GM19468 (cell line): Measurements from ENCODE around the gene CFAP58.

ENCODE experiments used
- ATAC-seq: cut with Tn5 transposase; IDR thresholded peaks from one replicate; pipeline ENCODE4 v1.9.1; 2021; ENCODE audit warnings: mild to moderate bottlenecking, moderate library complexity, moderate number of reproducible peaks; ENCODE audit not compliant: unreplicated experiment; ENCODE audit errors: extremely low read depth

The CFAP58 gene

DNA sequence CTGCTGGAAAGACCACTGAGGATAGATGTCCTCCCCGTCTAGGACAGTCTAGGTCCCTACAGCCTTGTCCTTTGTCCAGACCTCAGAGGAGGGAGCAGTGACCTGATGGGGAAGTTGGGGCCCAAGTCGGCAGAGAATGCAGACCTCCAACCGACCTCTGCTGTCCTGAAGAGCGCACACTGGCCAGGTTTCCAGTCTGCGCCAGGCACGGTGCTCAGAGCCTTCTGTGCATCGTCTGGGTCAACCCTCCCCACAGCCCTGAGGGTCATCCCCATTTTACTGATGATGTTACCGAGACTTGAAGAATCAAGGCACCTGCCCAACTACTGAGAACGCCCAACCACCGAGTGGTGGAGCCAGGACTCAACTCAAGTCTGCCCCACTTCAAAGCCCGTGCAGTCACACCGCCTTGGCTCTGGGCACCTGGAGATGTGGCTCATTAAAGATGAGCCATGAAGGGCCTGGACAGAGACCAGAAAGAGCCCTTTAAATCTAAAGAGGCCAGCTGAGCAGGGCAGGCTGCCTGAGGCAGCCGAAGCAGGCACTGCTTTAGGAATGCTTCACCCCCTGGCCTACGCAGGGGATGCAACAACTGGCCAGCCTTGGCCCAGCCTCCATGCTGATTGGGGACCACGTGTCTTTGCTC, 19.8 kb upstream of the CFAP58 start:
- ATAC-seq: no peak

- ATAC-seq: no peak
Observed at GRCh38 chr10:104334561-104334960, 19.1 kb upstream of the CFAP58 start.

- no peak for ATAC-seq
Observed at GRCh38 chr10:104334965-104335650, 18.5 kb upstream of the CFAP58 start.

- no peak for ATAC-seq
Observed at GRCh38 chr10:104336821-104337467, 16.7 kb upstream of the CFAP58 start.

DNA sequence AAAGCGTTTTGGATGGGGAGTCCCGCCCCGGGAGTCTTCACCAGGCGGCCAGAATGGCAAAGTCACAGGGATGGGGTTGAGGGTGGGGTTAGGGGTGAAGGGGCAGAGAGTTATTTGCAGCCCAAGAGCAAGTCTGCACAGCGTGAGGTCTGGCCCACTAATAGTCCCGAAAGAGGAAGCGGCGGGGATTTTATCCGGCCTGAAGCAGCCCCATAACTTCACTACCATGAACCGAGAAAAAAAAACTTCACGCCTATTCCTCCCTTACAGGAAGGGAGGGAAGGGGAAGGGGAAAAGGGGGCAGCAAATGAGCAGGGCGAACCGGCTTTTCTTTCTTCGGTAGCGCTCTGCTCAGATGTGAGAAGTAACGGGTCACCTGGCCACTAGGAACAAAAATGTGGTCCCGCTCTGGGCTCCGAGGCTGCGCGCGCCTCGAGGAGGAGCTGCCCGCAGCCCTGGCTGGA, 16.1 kb upstream of the CFAP58 start:
- peak; percentile 15 for ATAC-seq

GRCh38 chr10:104337985-104338735, 15.5 kb upstream of the CFAP58 start, which contains the start of gene ITPRIP:
Gene ITPRIP (minus strand): TSS chr10:104338465. CDS start chr10:104316051, 22,414 bp downstream.
- peak; percentile 37 for ATAC-seq

GRCh38 chr10:104339469-104340110, 14.0 kb upstream of the CFAP58 start:
- ATAC-seq: no peak

DNA sequence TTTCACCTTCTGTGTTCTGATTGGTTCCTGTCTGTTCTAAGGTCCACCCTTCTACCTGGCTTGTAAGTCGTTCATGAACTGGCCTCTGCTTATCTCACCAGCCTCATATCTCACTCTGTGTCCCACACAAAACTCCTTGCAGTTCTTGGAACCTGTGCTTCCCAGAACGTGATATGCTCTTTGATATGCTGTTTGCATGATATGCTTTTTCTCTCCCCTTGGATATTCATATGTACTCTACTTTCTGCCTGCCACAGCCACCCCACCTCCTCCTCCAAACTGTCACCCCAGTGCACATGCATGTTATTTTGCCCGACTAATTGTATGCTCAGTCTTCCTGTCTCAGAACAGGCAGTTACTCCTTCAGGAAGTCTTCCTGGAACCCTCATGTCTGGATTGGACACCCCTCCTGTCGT, 13.5 kb upstream of the CFAP58 start:
- no peak for ATAC-seq

DNA sequence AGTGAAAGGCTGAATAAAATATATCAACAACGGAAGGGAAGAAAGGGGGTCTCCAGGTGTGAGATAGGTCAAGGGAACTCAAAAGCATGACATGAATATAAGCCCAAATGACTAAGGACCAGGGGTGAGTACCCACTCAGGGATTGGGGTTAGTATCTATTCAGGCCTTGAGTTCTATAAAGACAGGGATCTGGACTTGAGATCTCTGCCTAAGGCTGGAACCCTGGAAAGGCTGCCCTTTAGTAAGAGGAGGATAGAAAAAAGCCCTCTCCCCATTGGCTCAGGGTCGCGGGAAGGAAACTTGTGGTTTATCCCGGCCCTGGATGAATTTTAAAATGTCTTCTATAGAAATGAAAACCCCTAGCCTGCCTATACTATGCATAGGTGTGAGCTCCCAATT, 13.0 kb upstream of the CFAP58 start:
- no peak for ATAC-seq

GRCh38 chr10:104342941-104343411, 10.7 kb upstream of the CFAP58 start:
- ATAC-seq: no peak

GRCh38 chr10:104344219-104344618, 9.4 kb upstream of the CFAP58 start:
- ATAC-seq: no peak

- no peak for ATAC-seq
Observed at GRCh38 chr10:104345515-104345914, 8.1 kb upstream of the CFAP58 start.

DNA sequence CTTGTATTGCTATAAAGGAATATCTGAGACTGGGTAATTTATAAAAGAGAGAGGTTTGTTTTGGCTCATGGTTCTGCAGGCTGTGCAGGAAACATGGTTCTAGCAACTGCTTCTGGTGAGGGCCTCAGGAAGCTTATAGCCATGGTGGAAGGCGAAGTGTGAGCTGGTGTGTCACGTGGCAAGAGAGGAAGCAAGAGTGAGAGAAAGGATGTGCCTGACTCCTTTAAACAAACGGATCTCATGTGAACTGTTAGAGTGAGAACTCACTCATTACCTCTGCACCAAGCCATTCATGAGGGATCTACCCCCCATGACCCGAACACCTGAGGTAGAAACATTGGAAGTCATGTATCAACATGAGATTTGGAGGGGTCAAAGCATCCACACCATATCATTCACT, 7.7 kb upstream of the CFAP58 start:
- ATAC-seq: no peak

DNA sequence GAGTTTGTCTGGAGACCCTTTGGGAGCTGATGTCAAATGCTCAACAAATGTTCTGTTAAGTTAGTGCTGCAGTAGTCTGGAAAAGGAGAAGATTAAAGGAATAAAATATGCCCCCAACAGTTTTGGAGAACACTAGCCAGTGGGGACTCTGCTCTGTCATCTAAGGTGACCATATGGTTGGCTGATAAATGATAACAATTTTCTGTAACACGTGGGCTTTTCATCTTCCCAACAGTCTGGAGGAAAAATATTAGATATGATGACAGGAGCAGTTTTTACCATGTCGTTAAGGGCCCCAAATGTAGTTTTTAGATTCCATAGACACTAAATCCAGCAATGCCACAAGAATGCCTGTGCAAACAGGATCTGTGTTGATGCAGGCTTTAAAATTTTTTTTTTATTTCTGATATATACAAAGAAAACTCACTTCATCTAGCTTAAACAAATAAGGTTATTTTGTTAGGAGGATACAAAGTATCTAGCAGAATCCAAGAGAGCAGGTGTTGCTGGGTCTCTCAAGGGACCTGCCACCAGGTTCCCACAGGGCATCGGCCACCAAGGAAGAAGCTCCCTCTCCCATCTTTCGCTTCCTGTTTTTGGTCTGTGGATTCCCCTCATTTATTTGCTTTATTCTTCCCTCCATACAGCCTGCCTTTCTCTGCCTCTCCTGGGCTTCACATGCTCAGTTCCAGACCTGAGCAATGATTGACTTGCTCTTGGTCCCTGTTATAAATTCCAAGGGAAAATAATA, 6.2 kb upstream of the CFAP58 start:
- ATAC-seq: no peak

DNA sequence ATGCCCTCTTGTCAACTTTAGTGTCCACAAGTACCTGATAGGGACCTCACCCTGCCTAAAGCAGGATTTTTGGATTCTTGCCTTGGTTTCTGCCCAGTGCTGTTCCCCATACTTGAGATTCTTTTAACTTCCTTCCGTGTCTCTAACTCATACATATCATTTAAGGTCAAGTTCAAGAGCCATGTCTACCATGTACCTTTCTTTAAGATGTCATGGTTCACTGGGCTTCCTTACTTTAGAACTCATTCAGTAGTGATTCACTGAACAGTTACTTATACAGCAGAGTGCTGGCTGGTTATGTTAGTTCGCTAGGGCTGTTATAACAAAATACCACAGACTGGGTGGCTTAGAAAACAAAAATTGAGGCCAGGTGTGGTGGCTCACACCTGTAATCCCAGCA, 5.0 kb upstream of the CFAP58 start:
- no peak for ATAC-seq

DNA sequence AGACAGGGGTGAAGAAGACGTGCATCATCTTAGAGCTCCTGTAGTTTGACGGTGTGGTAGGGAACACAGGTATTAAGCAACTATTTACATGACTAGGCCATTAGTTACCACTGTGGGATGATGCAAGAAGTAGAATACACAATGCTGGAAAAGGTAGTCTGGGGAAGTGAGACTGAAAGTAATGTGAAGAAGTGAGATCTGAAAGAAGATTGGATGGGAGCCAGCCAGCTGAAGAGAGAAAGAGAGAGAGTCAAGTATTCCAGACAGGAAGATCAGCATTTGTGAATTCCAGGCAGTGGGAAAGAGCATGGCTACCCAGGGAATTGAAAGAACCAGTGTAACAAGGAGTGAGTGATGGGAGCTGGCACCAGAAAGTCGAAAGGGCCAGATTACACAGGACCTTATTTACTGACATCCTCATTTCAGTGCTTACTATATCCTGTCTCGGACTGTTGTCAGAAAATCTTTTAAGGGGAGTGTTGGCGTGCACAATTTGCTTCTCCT, 4.0 kb upstream of the CFAP58 start:
- ATAC-seq: peak; percentile 49

- ATAC-seq: peak; percentile 20
Observed at GRCh38 chr10:104350127-104350635, 3.5 kb upstream of the CFAP58 start.

GRCh38 chr10:104351061-104351702, 2.5 kb upstream of the CFAP58 start:
- ATAC-seq: no peak
